ENCODE results near the gene CREB5.

The CREB5 gene

GRCh38 chr7:28700790-28701203 lies 288.5 kb downstream of the CREB5 start:
- in situ Hi-C loops (cut with MboI; ENCODE audit: low sequenced_read_pairs), result no loop called here

GRCh38 chr7:28701731-28702130 lies 289.4 kb downstream of the CREB5 start:
- in situ Hi-C loops (cut with MboI; ENCODE audit: low sequenced_read_pairs), result no loop called here

GRCh38 chr7:28702171-28702570 lies 289.9 kb downstream of the CREB5 start:
- in situ Hi-C loops (cut with MboI; ENCODE audit: low sequenced_read_pairs), result no loop called here

GRCh38 chr7:28703037-28703765 lies 290.9 kb downstream of the CREB5 start:
- in situ Hi-C loops (cut with MboI; ENCODE audit: low sequenced_read_pairs), result no loop called here

- in situ Hi-C loops (cut with MboI; ENCODE audit: low sequenced_read_pairs), result no loop called here
These were observed 292.4 kb downstream of the CREB5 start for GRCh38 chr7:28704706-28705105.

GRCh38 chr7:28705350-28705749 lies 293.0 kb downstream of the CREB5 start:
- in situ Hi-C loops (cut with MboI; ENCODE audit: low sequenced_read_pairs), result no loop called here

DNA sequence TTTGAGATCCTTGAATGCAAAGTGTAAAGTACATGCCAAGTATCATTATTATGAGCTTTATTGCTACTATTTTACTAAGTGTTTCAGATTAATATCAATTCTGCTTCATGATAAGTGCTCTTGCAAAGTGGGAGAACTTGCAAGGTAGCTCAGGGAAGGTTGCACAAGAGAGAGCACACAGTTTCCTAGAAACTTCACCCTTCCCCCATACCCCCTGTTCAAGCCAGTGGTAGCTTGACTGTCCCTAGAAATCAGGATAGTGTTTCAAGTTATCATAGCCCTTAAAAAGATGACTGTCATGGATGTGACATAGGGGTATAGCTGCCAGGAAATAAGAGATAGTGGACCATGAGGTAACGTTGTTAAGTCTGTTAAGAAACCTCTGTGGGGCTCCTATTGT lies 294.3 kb downstream of the CREB5 start:
- in situ Hi-C loops (cut with MboI; ENCODE audit: low sequenced_read_pairs), result no loop called here

DNA sequence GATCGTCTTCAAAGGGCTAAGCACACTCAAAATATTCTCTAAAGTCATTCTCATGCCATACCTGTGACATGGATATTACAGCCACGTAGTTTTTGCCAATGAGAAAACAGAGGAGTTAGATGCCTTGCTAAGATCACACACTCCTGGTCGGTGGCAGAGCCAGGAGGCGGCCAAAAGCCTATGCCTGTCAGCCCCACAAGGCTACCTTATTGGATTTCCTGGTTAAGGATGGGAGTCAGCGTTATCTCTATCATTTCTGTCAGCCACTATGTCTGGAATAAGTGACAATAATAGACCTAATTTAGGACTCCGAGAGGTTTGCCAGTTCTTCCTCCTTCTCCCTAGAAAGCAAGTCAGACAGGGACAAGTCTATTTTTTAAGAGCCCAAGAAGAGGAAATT lies 295.0 kb downstream of the CREB5 start:
- in situ Hi-C loops (cut with MboI; ENCODE audit: low sequenced_read_pairs), result no loop called here

- in situ Hi-C loops (cut with MboI; ENCODE audit: low sequenced_read_pairs), result no loop called here
These were observed 296.0 kb downstream of the CREB5 start for GRCh38 chr7:28708033-28708951.

- in situ Hi-C loops (cut with MboI; ENCODE audit: low sequenced_read_pairs), result no loop called here
These were observed 297.4 kb downstream of the CREB5 start for GRCh38 chr7:28709748-28710147.

DNA sequence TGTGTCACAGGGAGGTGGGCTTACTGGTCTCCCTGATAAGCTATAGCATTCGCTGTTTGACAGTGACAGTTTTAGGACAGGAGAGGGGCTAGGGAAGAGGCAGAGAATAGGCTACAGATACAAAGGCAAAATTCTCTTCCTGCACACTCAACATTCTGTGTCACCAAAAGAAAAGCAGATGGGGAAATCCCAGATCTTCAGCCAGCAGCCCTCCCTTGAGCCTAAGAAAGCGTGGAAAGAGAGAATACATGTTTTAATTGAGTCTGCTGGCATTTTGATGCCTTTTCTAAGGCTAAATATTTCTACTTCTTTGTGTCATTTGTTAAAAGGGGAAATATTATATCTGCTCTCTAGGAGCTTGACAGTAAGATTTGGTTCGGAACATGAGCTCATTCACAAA lies 298.8 kb downstream of the CREB5 start:
- in situ Hi-C loops (cut with MboI; ENCODE audit: low sequenced_read_pairs), result no loop called here

- in situ Hi-C loops (cut with MboI; ENCODE audit: low sequenced_read_pairs), result no loop called here
These were observed 302.3 kb downstream of the CREB5 start for GRCh38 chr7:28714459-28715120.

GRCh38 chr7:28717445-28718054 lies 305.2 kb downstream of the CREB5 start:
- in situ Hi-C loops (cut with MboI; ENCODE audit: low sequenced_read_pairs), result no loop called here

- in situ Hi-C loops (cut with MboI; ENCODE audit: low sequenced_read_pairs), result no loop called here
These were observed 305.8 kb downstream of the CREB5 start for GRCh38 chr7:28718055-28718481.

GRCh38 chr7:28718545-28718944 lies 306.2 kb downstream of the CREB5 start:
- in situ Hi-C loops (cut with MboI; ENCODE audit: low sequenced_read_pairs), result no loop called here

DNA sequence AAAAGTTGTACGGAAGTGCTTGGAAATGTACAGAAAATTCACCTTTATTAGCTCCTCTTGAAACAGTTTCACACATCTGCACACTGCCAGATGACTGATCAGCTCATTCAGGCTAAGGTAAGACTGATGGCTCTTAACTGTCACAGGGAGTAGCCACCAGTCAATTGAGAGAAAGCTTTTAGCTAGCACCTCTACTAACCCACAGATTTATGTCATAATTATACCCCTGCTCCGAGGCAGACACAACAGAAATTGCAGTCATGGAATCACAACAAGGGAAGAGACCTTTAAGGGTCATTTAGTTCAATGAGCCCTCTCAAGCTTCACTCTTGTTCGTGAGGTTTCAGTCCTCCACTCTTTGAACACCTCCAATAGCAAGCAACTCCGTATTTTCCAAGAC lies 310.4 kb downstream of the CREB5 start:
- in situ Hi-C loops (cut with MboI; ENCODE audit: low sequenced_read_pairs), result no loop called here

DNA sequence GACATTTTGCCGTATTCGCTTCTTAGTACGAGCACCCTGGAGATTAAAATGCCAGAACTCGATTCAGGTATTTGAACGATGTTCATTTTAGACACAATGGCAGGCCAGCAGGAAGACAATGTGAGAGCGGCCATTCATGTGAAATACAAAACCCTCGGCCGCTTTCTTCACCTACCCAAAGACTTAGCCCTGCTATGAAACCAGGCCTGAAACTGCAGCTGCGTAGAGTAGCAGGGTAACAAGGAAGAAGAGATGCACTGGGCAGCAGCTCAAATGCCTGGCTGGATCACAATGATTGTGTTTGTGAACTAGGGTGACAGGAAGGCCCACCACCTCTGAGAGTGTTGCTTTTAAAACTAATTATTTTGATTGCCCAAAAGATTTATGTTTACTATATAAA lies 311.0 kb downstream of the CREB5 start:
- in situ Hi-C loops (cut with MboI; ENCODE audit: low sequenced_read_pairs), result no loop called here

DNA sequence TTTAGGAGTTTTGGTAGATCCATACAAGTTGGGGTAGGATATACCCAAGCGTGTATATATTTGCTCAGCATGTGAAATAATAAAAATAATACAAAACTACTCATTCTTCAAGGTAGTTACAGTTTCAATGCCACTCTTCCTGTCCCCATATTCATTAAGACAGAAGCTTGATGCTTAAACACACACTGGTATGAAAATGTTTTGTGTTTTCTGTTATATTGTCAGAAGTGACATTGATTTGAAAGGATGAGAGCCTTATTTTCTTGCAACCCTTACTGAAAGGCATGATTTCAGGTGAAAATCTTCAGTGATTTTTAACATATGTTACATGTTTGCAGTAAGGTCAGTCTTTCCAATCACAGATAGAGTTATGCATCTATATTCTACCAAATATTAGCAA lies 312.2 kb downstream of the CREB5 start:
- in situ Hi-C loops (cut with MboI; ENCODE audit: low sequenced_read_pairs), result no loop called here

- in situ Hi-C loops (cut with MboI; ENCODE audit: low sequenced_read_pairs), result no loop called here
These were observed 312.8 kb downstream of the CREB5 start for GRCh38 chr7:28725045-28725642.

GRCh38 chr7:28725911-28726310 lies 313.6 kb downstream of the CREB5 start:
- in situ Hi-C loops (cut with MboI; ENCODE audit: low sequenced_read_pairs), result no loop called here

DNA sequence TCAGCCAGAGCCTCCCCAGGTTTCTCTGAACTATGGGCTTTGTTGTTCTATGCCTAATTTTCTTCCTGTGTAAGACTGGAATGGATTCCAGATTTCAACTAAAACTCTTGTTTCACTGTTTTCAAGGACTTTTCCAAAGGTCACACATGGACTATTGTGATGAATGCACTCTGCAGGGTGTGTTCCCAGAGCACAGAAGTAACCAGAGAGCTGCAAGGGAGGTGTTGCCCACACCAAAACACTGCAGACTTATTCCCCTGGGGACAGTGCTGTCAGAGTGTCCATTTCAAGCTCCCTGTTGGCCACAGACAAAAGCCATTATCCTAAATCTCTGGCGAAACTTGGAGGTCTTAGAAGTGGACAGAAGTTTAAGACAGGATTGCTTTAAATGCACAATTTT lies 314.2 kb downstream of the CREB5 start:
- in situ Hi-C loops (cut with MboI; ENCODE audit: low sequenced_read_pairs), result no loop called here
